ENCODE data around the gene DNER.
"Not testable (repeated sequence)": the region's sequence is repeated elsewhere in the genome, so short reads cannot be mapped to it uniquely, and the experiment has no call there.

Gene DNER

GRCh38 chr2:229714080-229714735 is at the start of gene DNER:
Gene DNER, minus strand, starts transcription at chr2:229714555. Its CDS starts 132 bp downstream, at chr2:229714423.
- DNase-seq (ENCODE audit: extremely low read depth in 1 of 2, low read depth in 1 of 2): peak in 1 of 2 donors; percentile 27

GRCh38 chr2:229761663-229762062 is 47.3 kb upstream of the DNER start:
- no peak for DNase-seq (ENCODE audit: extremely low read depth in 1 of 2, low read depth in 1 of 2)

- DNase-seq (ENCODE audit: extremely low read depth in 1 of 2, low read depth in 1 of 2): not testable (repeated sequence)
Measured at GRCh38 chr2:229757462-229757861, 43.1 kb upstream of the DNER start.

- DNase-seq (ENCODE audit: extremely low read depth in 1 of 2, low read depth in 1 of 2): no peak
Measured at GRCh38 chr2:229752970-229753729, 38.8 kb upstream of the DNER start.

- DNase-seq (ENCODE audit: extremely low read depth in 1 of 2, low read depth in 1 of 2): no peak
Measured at GRCh38 chr2:229749779-229750178, 35.4 kb upstream of the DNER start.

GRCh38 chr2:229748950-229749349 is 34.6 kb upstream of the DNER start:
- no peak for DNase-seq (ENCODE audit: extremely low read depth in 1 of 2, low read depth in 1 of 2)

GRCh38 chr2:229742691-229743090 is 28.3 kb upstream of the DNER start:
- DNase-seq (ENCODE audit: extremely low read depth in 1 of 2, low read depth in 1 of 2): not testable (repeated sequence)

- no peak for DNase-seq (ENCODE audit: extremely low read depth in 1 of 2, low read depth in 1 of 2)
Measured at GRCh38 chr2:229740279-229740678, 25.9 kb upstream of the DNER start.

GRCh38 chr2:229738024-229738625 is 23.8 kb upstream of the DNER start:
- DNase-seq (ENCODE audit: extremely low read depth in 1 of 2, low read depth in 1 of 2): no peak

GRCh38 chr2:229734410-229734809 is 20.1 kb upstream of the DNER start:
- no peak for DNase-seq (ENCODE audit: extremely low read depth in 1 of 2, low read depth in 1 of 2)

- no peak for DNase-seq (ENCODE audit: extremely low read depth in 1 of 2, low read depth in 1 of 2)
Measured at GRCh38 chr2:229733611-229734245, 19.4 kb upstream of the DNER start.

GRCh38 chr2:229732897-229733296 is 18.5 kb upstream of the DNER start:
- DNase-seq (ENCODE audit: extremely low read depth in 1 of 2, low read depth in 1 of 2): no peak

GRCh38 chr2:229731916-229732315 is 17.6 kb upstream of the DNER start:
- DNase-seq (ENCODE audit: extremely low read depth in 1 of 2, low read depth in 1 of 2): no peak

- DNase-seq (ENCODE audit: extremely low read depth in 1 of 2, low read depth in 1 of 2): no peak
Measured at GRCh38 chr2:229731363-229731762, 17.0 kb upstream of the DNER start.

- no peak for DNase-seq (ENCODE audit: extremely low read depth in 1 of 2, low read depth in 1 of 2)
Measured at GRCh38 chr2:229728370-229728769, 14.0 kb upstream of the DNER start.

- DNase-seq (ENCODE audit: extremely low read depth in 1 of 2, low read depth in 1 of 2): no peak
Measured at GRCh38 chr2:229726643-229727042, 12.3 kb upstream of the DNER start.

GRCh38 chr2:229725716-229726574 is 11.6 kb upstream of the DNER start:
- no peak for DNase-seq (ENCODE audit: extremely low read depth in 1 of 2, low read depth in 1 of 2)

GRCh38 chr2:229723192-229723591 is 8.8 kb upstream of the DNER start:
- DNase-seq (ENCODE audit: extremely low read depth in 1 of 2, low read depth in 1 of 2): not testable (repeated sequence)

- DNase-seq (ENCODE audit: extremely low read depth in 1 of 2, low read depth in 1 of 2): no peak
Measured at GRCh38 chr2:229719926-229720647, 5.7 kb upstream of the DNER start.

- no peak for DNase-seq (ENCODE audit: extremely low read depth in 1 of 2, low read depth in 1 of 2)
Measured at GRCh38 chr2:229718057-229718456, 3.7 kb upstream of the DNER start.
